Adrenal gland (tissue), 5 donors: ENCODE measurements around the gene HIPK2.

ENCODE experiments used
- POLR2A ChIP-seq, 2 donors: fragments of 450-650 bp; IDR thresholded peaks; one replicate each; pipeline ENCODE4 v1.6.1; 2017; ENCODE audit warnings: antibody characterized with exemption in 2 of 2, mild to moderate bottlenecking in 2 of 2, moderate library complexity in 1 of 2
- TF ChIP-seq, protein P1 (sequence below), 6 experiments: fragments of 450-650 bp in 4 of 6; fragments of 200-600 bp in 2 of 6; sonication (generic) in 1 of 6; IDR thresholded peaks; 1 replicate in 5 of 6; 2 replicates in 1 of 6; pipeline versions ENCODE4 v1.5.1 to v1.8.0; 2016 to 2021; ENCODE audit warnings: antibody characterized with exemption in 6 of 6, mild to moderate bottlenecking in 2 of 6, moderate library complexity in 1 of 6
- donor health status: DM: no; HTN: no; CAD: no.

GRCh38 chr7:139791316-139791715, 13.5 kb upstream of the HIPK2 start:
- TF ChIP-seq, protein P1, sequence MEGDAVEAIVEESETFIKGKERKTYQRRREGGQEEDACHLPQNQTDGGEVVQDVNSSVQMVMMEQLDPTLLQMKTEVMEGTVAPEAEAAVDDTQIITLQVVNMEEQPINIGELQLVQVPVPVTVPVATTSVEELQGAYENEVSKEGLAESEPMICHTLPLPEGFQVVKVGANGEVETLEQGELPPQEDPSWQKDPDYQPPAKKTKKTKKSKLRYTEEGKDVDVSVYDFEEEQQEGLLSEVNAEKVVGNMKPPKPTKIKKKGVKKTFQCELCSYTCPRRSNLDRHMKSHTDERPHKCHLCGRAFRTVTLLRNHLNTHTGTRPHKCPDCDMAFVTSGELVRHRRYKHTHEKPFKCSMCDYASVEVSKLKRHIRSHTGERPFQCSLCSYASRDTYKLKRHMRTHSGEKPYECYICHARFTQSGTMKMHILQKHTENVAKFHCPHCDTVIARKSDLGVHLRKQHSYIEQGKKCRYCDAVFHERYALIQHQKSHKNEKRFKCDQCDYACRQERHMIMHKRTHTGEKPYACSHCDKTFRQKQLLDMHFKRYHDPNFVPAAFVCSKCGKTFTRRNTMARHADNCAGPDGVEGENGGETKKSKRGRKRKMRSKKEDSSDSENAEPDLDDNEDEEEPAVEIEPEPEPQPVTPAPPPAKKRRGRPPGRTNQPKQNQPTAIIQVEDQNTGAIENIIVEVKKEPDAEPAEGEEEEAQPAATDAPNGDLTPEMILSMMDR (IDR thresholded peaks at IDR 0.05) = no peak
- no peak for TF ChIP-seq POLR2A (IDR thresholded peaks at IDR 0.05)
